NT2/D1 (cell line): ENCODE results near the gene EMC9.
A peak's percentile ranks its signal among the peaks of the same experiment; 100 is the strongest.

ENCODE experiments used
- DNase-seq: peaks from one replicate; pipeline ENCODE4 v3.0.0-alpha.2; 2011; ENCODE audit warnings: low read depth, low spot score
- H3K27me3 ChIP-seq: 2 replicates; pipeline ENCODE4 v1.6.0; 2011; ENCODE audit warnings: mild to moderate bottlenecking; ENCODE audit not compliant: insufficient read length, insufficient read depth
- H3K36me3 ChIP-seq: 2 replicates; pipeline ENCODE4 v1.6.1; 2011; ENCODE audit warnings: mild to moderate bottlenecking, low read length, mixed read lengths; ENCODE audit not compliant: insufficient read depth, insufficient read length
- H3K4me1 ChIP-seq: 2 replicates; pipeline ENCODE4 v1.5.1; 2011; ENCODE audit not compliant: insufficient read depth, insufficient read length
- H3K4me3 ChIP-seq: 2 replicates; pipeline ENCODE4 v1.5.1; 2011; ENCODE audit warnings: low read depth; ENCODE audit not compliant: insufficient read length
- H3K9ac ChIP-seq: 2 replicates; pipeline ENCODE4 v1.6.0; 2011; ENCODE audit warnings: low read depth; ENCODE audit not compliant: insufficient read length
- H3K9me3 ChIP-seq: 2 replicates; pipeline ENCODE4 v1.5.1; 2011; ENCODE audit warnings: mild to moderate bottlenecking, low read length; ENCODE audit not compliant: insufficient read depth
- SUZ12 ChIP-seq: IDR thresholded peaks from 2 replicates; pipeline ENCODE4 v1.6.1; 2011; ENCODE audit not compliant: insufficient read length, insufficient read depth; ENCODE audit errors: extremely low read depth
- YY1 ChIP-seq: IDR thresholded peaks from 2 replicates; pipeline ENCODE4 v1.6.1; 2011; ENCODE audit not compliant: insufficient read length, insufficient read depth
- ZNF274 ChIP-seq: IDR thresholded peaks from 2 replicates; pipeline ENCODE4 v1.6.1; 2011; ENCODE audit warnings: mild to moderate bottlenecking, low read depth, low read length

The EMC9 gene

GRCh38 chr14:24146453-24146977 lies 5.1 kb upstream of the EMC9 start, which contains the start of gene PSME2:
Gene PSME2 (minus strand): TSS chr14:24146610. CDS start chr14:24146581, 29 bp downstream.
- Histone ChIP-seq H3K27me3 (no peaks in the 10 kb centered on the region), H3K9me3 (no peaks in the 10 kb centered on the region), H3K36me3 (peaks cover 49% of the 10 kb centered on the region), H3K4me3 (peak within 1 kb of the TSS; percentile 90), H3K9ac (peak within 1 kb of the TSS; percentile 94), H3K4me1 (no peaks in the 10 kb centered on the region)
- no peak for TF ChIP-seq SUZ12
- TF ChIP-seq YY1, result no peak
- no peak for TF ChIP-seq ZNF274
- DNase-seq, result peak; percentile 91

GRCh38 chr14:24145690-24146452 lies 4.5 kb upstream of the EMC9 start:
- TF ChIP-seq YY1, result no peak
- Histone ChIP-seq H3K27me3 (no peaks in the 10 kb centered on the region), H3K9ac (peak overlapping the region; percentile 85), H3K9me3 (no peaks in the 10 kb centered on the region), H3K4me1 (no peaks in the 10 kb centered on the region), H3K4me3 (peak overlapping the region; percentile 65), H3K36me3 (peaks cover 42% of the 10 kb centered on the region)
- DNase-seq, result no peak

GRCh38 chr14:24145219-24145618 lies 3.8 kb upstream of the EMC9 start:
- Histone ChIP-seq H3K36me3 (peaks cover 36% of the 10 kb centered on the region), H3K9me3 (no peaks in the 10 kb centered on the region), H3K4me1 (no peaks in the 10 kb centered on the region), H3K9ac (peak overlapping the region; percentile 85), H3K27me3 (no peaks in the 10 kb centered on the region), H3K4me3 (peak overlapping the region; percentile 6)
- DNase-seq, result no peak
- TF ChIP-seq ZNF274 (no peak), YY1 (no peak), SUZ12 (no peak)

GRCh38 chr14:24144451-24144850 lies 3.1 kb upstream of the EMC9 start:
- TF ChIP-seq ZNF274 (no peak), SUZ12 (no peak), YY1 (no peak)
- H3K27me3 ChIP-seq, result no peaks in the 10 kb centered on the region
- H3K4me1 ChIP-seq, result no peaks in the 10 kb centered on the region
- H3K4me3 ChIP-seq, result no peak overlapping the region
- peaks cover 31% of the 10 kb centered on the region for H3K36me3 ChIP-seq
- no peaks in the 10 kb centered on the region for H3K9me3 ChIP-seq
- no peak for DNase-seq
- no peak overlapping the region for H3K9ac ChIP-seq

- no peaks in the 10 kb centered on the region for H3K4me1 ChIP-seq
- H3K9me3 ChIP-seq, result no peaks in the 10 kb centered on the region
- peaks cover 35% of the 10 kb centered on the region for H3K36me3 ChIP-seq
- H3K27me3 ChIP-seq, result no peaks in the 10 kb centered on the region
- TF ChIP-seq ZNF274 (no peak), YY1 (no peak), SUZ12 (no peak)
- no peak overlapping the region for H3K9ac ChIP-seq
- DNase-seq, result no peak
- H3K4me3 ChIP-seq, result no peak overlapping the region
Measured at GRCh38 chr14:24143511-24143910, 2.1 kb upstream of the EMC9 start.

GRCh38 chr14:24139272-24139934 lies 2.0 kb downstream of the EMC9 start:
- Histone ChIP-seq H3K9me3 (no peaks in the 10 kb centered on the region), H3K36me3 (peaks cover 40% of the 10 kb centered on the region), H3K27me3 (peaks cover 4% of the 10 kb centered on the region), H3K4me1 (no peaks in the 10 kb centered on the region), H3K4me3 (no peak overlapping the region), H3K9ac (no peak overlapping the region)
- TF ChIP-seq YY1 (no peak), ZNF274 (no peak), SUZ12 (no peak)
- no peak for DNase-seq

- Histone ChIP-seq H3K9ac (no peak overlapping the region), H3K36me3 (peaks cover 34% of the 10 kb centered on the region), H3K9me3 (no peaks in the 10 kb centered on the region), H3K27me3 (peaks cover 4% of the 10 kb centered on the region), H3K4me1 (no peaks in the 10 kb centered on the region), H3K4me3 (no peak overlapping the region)
- DNase-seq, result no peak
- no peak for TF ChIP-seq SUZ12
- no peak for TF ChIP-seq ZNF274
- TF ChIP-seq YY1, result no peak
Measured at GRCh38 chr14:24138396-24139271, 2.8 kb downstream of the EMC9 start.
